OCI-LY1 (cell line): Measurements from ENCODE around the gene TCHP.
A peak's percentile ranks its signal among the peaks of the same experiment; 100 is the strongest.

ENCODE experiments used
- H2AFZ ChIP-seq: fragments of 200-600 bp; sonication (generic), shearing (Covaris generic); 2 replicates; pipeline ENCODE4 v1.6.0; 2014; ENCODE audit warnings: antibody characterized with exemption, mild to moderate bottlenecking, low read length
- H3F3A ChIP-seq: fragments of 200-600 bp; sonication (generic), shearing (Covaris generic); 2 replicates; pipeline ENCODE4 v1.6.0; 2014; ENCODE audit warnings: mild to moderate bottlenecking, antibody characterized with exemption, low read length, moderate library complexity; ENCODE audit not compliant: insufficient read depth
- H3K27ac ChIP-seq: fragments of 200-600 bp; sonication (generic); 2 replicates; pipeline ENCODE4 v1.5.1; 2014; ENCODE audit warnings: low read length, mixed run types, mild to moderate bottlenecking, low read depth; ENCODE audit not compliant: poor library complexity, severe bottlenecking
- H3K27me3 ChIP-seq: fragments of 200-600 bp; sonication (generic); 2 replicates; pipeline ENCODE4 v1.6.0; 2014; ENCODE audit warnings: antibody characterized with exemption, mild to moderate bottlenecking, low read length, moderate library complexity; ENCODE audit not compliant: insufficient read depth
- H3K36me3 ChIP-seq: fragments of 200-600 bp; sonication (generic); 2 replicates; pipeline ENCODE4 v1.6.1; 2014; ENCODE audit warnings: mild to moderate bottlenecking, antibody characterized with exemption, low read length, moderate library complexity, mixed read lengths; ENCODE audit not compliant: insufficient read depth
- H3K4me1 ChIP-seq: fragments of 200-600 bp; sonication (generic); 2 replicates; pipeline ENCODE4 v1.5.1; 2014; ENCODE audit warnings: mild to moderate bottlenecking, low read length, moderate library complexity; ENCODE audit not compliant: insufficient read depth, severe bottlenecking
- H3K4me2 ChIP-seq: fragments of 200-600 bp; sonication (generic), shearing (Covaris generic); 2 replicates; pipeline ENCODE4 v1.6.1; 2014; ENCODE audit warnings: low read length
- H3K4me3 ChIP-seq: fragments of 200-600 bp; sonication (generic); 2 replicates; pipeline ENCODE4 v1.5.1; 2014; ENCODE audit warnings: low read length, low read depth, mild to moderate bottlenecking, mixed read lengths; ENCODE audit not compliant: poor library complexity, severe bottlenecking
- H3K79me2 ChIP-seq: fragments of 200-600 bp; shearing (Covaris generic); 2 replicates; pipeline ENCODE4 v1.6.1; 2016; ENCODE audit warnings: mixed run types, low read length, mixed read lengths; ENCODE audit not compliant: insufficient read depth
- H3K9ac ChIP-seq: fragments of 200-600 bp; sonication (generic), shearing (Covaris generic); 2 replicates; pipeline ENCODE4 v1.6.1; 2014; ENCODE audit warnings: mild to moderate bottlenecking, low read length, mixed read lengths
- H3K9me2 ChIP-seq: fragments of 200-600 bp; sonication (generic), shearing (Covaris generic); 2 replicates; pipeline ENCODE4 v1.6.1; 2014; ENCODE audit warnings: low read depth, mild to moderate bottlenecking, low read length, mixed read lengths
- H3K9me3 ChIP-seq: fragments of 200-600 bp; shearing (Covaris generic); 2 replicates; pipeline ENCODE4 v1.6.1; 2014; ENCODE audit warnings: low read length, mixed read lengths
- H4K20me1 ChIP-seq: fragments of 200-600 bp; sonication (generic), shearing (Covaris generic); 2 replicates; pipeline ENCODE4 v1.6.0; 2016; ENCODE audit warnings: mild to moderate bottlenecking, low read length; ENCODE audit not compliant: insufficient read depth
- CTCF ChIP-seq: fragments of 200-600 bp; sonication (generic), shearing (Covaris generic); IDR thresholded peaks from 2 replicates; pipeline ENCODE4 v1.5.1; 2017; ENCODE audit warnings: mild to moderate bottlenecking, antibody characterized with exemption, low read length, moderate library complexity, mixed read lengths
- EZH2 ChIP-seq: fragments of 200-600 bp; sonication (generic), shearing (Covaris generic); IDR thresholded peaks from 2 replicates; pipeline ENCODE4 v1.8.0; 2017; ENCODE audit warnings: borderline replicate concordance, mixed run types, mild to moderate bottlenecking, antibody characterized with exemption, low read length, moderate library complexity, mixed read lengths

The TCHP gene

GRCh38 chr12:109900752-109901580 is 892 bp downstream of the TCHP start:
- Histone ChIP-seq H3K4me3 (peak overlapping the region; percentile 79), H3K9me2 (no peaks in the 10 kb centered on the region), H3K27ac (peak overlapping the region; percentile 10), H3K36me3 (peaks cover 17% of the 10 kb centered on the region), H3K4me1 (peaks cover 16% of the 10 kb centered on the region), H3F3A (no peaks in the 10 kb centered on the region), H3K4me2 (peak overlapping the region; percentile 86), H3K9ac (peak overlapping the region; percentile 79), H3K27me3 (no peaks in the 10 kb centered on the region), H3K79me2 (no peaks in the 10 kb centered on the region), H3K9me3 (no peaks in the 10 kb centered on the region), H4K20me1 (no peaks in the 10 kb centered on the region), H2AFZ (no peak overlapping the region)
- no peak for TF ChIP-seq CTCF

DNA sequence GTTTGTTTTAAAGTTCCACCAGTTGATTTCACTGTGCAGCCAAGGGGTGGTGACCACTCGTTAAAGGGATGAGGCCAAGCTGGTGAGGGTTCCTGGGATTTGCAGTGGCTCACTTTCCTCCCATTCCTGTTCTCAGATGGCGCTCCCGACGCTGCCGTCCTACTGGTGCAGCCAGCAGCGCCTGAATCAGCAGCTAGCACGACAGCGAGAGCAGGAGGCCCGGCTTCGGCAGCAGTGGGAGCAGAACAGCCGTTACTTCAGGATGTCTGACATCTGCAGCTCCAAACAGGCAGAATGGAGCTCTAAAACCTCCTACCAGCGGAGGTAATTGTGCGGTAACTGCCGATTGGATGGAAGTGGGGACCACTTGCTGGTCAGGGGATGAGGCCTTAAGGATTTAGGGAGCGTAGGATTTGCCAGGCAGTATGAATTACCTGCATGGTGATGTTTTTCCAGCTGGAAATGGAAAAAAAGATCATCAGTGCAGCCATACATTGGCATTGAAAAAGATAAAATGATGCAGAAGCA is 2.9 kb downstream of the TCHP start:
- no peak overlapping the region for H3K4me3 ChIP-seq
- H3K79me2 ChIP-seq: no peaks in the 10 kb centered on the region
- no peak overlapping the region for H2AFZ ChIP-seq
- no peaks in the 10 kb centered on the region for H3K27me3 ChIP-seq
- no peaks in the 10 kb centered on the region for H3F3A ChIP-seq
- peaks cover 26% of the 10 kb centered on the region for H3K36me3 ChIP-seq
- H3K27ac ChIP-seq: no peak overlapping the region
- H4K20me1 ChIP-seq: no peaks in the 10 kb centered on the region
- peaks cover 16% of the 10 kb centered on the region for H3K4me1 ChIP-seq
- no peak overlapping the region for H3K9ac ChIP-seq
- H3K4me2 ChIP-seq: no peak overlapping the region
- no peaks in the 10 kb centered on the region for H3K9me3 ChIP-seq
- TF ChIP-seq EZH2 (no peak), CTCF (no peak)
- no peaks in the 10 kb centered on the region for H3K9me2 ChIP-seq

DNA sequence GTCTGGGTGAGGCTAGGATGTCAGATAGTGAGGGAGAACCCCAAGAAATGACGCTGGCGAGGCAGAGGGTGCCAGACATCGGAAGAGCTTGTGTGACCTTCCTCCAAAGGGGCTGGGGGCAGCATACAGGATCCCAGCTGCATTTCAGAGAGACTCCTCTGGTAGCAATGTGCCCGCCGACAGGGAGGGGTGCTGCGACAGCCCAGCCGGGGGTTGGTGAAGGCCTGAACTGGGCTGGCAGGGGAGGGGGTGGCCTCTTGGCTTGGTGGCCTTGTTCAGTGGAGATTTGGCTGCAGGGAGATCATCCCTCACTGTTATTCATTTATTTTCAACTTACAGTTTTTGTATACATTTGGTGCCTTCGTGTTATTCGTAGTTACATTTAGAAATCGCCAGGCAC is 5.2 kb downstream of the TCHP start:
- Histone ChIP-seq H3K4me1 (peaks cover 10% of the 10 kb centered on the region), H3K9me3 (no peaks in the 10 kb centered on the region), H3K79me2 (no peaks in the 10 kb centered on the region), H3K27ac (no peak overlapping the region), H3K27me3 (no peaks in the 10 kb centered on the region), H3K4me3 (no peak overlapping the region), H4K20me1 (no peaks in the 10 kb centered on the region), H2AFZ (no peak overlapping the region), H3K36me3 (peaks cover 29% of the 10 kb centered on the region), H3K4me2 (no peak overlapping the region), H3K9me2 (no peaks in the 10 kb centered on the region), H3K9ac (no peak overlapping the region), H3F3A (no peaks in the 10 kb centered on the region)
- no peak for TF ChIP-seq CTCF
- TF ChIP-seq EZH2: no peak
